ENCODE measurements around the gene EML3.
"Not testable (repeated sequence)": the region's sequence is repeated elsewhere in the genome, so short reads cannot be mapped to it uniquely, and the experiment has no call there.

The EML3 gene

GRCh38 chr11:62600367-62601121 is 12.0 kb downstream of the EML3 start:
- no peak for DNase-seq (ENCODE audit: low read depth in 2 of 2)

DNA sequence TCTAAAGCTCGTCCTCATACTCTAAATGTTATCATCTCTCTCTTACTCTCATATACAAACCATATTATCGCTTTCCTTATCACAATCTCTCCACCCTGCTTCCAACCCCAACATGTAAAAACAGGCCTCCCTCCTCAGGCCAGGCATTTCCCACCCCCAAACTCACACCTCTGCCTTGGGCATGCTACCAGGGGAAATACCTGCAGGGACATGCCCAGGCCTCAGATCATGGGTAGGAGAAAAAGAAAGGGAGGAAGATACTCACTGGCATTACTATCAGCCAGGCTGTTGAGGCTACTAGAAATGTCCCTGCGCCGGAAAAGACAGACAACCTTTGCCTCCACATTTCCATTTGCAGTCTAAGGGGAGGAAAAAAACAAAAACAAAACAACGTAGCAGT is 12.7 kb downstream of the EML3 start:
- no peak for DNase-seq (ENCODE audit: low read depth in 2 of 2)

GRCh38 chr11:62599069-62599696 is 13.4 kb downstream of the EML3 start:
- peak; percentile 93 to 95 for DNase-seq (ENCODE audit: low read depth in 2 of 2)

DNA sequence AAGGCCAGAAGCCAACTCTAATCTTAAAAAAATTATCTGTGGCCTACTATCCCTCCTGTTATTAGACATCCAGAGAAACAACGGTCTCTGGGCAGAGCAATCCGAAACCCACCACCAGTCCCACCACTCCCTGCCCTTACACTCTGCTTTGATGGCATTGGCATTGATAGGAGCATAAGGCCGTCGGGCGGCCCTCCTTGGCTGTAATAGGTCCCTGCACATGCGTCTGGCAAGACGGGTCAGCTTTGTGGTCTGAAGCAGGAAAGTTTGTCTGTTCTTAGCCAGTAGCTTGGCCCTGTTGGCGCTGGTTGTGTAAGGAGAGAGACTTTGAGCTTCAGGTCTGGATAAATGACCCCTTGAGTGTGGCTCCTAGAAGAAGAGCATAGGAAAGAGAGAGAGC is 17.5 kb downstream of the EML3 start:
- no peak for DNase-seq (ENCODE audit: low read depth in 2 of 2)

DNA sequence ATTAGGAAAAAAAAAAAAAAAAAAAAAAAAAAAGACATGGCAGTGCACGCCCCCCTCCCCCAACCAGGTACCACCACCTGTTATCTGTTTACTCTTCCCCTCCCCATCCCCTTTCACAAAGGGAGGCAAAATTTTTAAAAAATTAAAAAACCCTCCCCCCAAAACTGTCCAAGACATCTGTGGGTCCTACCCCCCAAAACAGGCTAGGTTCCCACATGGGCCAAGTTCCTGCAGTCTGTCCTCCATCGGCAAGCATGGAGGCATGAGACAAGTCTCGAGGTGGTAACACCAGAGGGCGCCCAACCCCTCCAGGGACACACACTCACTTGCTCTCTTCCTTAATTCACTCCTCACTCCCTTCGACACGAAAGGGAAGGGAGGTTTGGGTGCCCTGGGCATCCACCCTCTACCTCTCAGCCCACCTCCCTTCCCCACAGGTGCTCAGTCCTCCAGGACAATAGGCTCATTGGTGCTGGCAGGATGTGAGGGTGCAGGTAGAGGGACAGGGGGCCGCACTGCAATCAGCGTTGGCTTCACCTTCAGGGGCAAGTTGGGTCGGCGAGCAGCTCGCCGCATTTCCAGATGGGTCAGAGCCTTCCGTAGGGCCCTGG is 19.0 kb downstream of the EML3 start:
- peak; percentile 68 to 74 for DNase-seq (ENCODE audit: low read depth in 2 of 2)

GRCh38 chr11:62592989-62593421 is 19.6 kb downstream of the EML3 start:
- no peak for DNase-seq (ENCODE audit: low read depth in 2 of 2)

DNA sequence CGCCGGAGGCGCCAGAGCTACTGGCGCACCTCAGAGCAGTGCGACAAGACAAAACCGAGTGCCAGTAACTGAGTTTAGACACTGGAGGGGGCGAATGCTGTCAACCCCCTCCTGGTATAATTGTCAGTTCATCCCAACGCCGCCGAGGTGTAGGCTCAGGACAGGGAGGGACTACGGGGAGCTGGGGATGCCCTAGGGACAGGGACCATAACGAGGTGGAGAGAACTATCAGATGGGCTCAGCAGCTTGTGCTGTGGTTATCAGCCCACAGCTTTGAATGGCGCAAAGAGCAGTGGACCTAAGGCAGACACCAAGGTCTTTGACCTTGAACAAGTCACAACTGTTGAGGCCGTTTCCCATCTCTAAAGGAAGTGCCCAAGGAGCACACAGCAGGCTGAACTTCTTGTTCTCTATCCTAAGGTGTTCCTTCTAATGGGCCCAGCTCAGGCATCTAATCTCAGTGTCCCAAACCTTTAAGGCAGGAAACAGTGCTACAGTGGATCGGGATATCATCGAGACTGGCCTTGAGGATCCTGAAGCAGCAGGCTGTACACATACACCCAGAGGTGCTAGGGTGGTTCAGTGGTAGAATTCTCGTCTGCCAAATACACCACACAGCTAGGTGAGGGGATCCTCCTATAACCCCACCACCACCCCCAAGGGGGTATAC is 20.3 kb downstream of the EML3 start:
- DNase-seq (ENCODE audit: low read depth in 2 of 2) = no peak

DNA sequence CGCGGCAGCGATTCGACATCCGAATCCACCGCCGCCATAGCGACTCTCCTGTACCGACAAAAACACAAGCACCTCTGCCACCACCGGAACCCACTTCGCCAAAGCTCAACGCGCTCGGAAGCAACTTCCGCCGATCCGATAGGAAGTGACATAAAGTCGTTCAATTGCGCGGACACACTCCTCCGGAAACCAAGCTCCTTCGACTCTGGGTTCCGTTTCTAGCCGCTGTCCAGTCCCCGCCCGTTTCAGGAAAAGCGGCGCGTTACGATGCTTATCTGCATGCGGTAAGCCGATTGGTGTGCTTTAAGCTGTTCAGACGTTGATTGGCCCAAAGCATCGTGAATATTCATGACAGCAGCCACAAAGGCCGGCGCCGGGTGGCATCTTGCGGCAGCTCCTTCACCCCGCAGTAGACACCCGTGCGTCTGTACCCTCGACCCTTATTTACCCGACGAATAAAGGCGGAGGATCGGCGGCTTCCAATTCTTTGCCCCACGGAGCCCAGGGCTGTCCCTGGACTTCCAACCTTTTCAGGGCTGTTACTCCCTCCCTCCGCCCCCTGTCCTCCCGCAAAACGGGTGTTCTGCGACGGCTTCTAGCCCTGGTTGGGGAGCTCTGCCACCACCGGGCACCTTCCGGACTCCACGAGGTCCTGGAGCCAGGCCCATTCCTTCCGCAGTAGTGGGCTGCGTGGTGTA is 21.0 kb downstream of the EML3 start, which contains the start of gene TUT1:
Gene TUT1 (minus strand): TSS at position 76 of the 698 bp plus-strand sequence. CDS start 38 bp downstream, at position 38.
- DNase-seq (ENCODE audit: low read depth in 2 of 2) = peak; percentile 89 to 92

- no peak for DNase-seq (ENCODE audit: low read depth in 2 of 2)
These were observed 23.5 kb downstream of the EML3 start for GRCh38 chr11:62588966-62589637.

GRCh38 chr11:62585356-62585755 is 27.2 kb downstream of the EML3 start:
- not testable (repeated sequence) for DNase-seq (ENCODE audit: low read depth in 2 of 2)

DNA sequence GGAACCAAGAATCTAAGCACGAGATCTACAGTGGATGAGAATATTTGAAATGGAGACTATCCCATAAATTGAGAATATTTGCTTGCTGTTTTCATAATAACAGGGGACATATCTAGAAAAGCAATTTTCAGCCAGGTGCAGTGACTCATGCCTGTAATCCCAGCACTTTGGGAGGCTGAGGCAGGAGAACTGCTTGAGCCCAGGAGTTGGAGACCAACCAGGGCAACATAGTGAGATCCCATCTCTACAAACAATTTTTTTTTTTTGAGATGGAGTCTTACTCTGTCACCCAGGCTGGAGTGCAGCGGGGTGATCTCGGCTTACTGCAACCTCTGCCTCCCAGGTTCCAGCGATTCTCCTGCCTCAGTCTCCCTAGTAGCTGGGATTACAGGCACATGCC is 30.8 kb downstream of the EML3 start:
- DNase-seq (ENCODE audit: low read depth in 2 of 2) = not testable (repeated sequence)

DNA sequence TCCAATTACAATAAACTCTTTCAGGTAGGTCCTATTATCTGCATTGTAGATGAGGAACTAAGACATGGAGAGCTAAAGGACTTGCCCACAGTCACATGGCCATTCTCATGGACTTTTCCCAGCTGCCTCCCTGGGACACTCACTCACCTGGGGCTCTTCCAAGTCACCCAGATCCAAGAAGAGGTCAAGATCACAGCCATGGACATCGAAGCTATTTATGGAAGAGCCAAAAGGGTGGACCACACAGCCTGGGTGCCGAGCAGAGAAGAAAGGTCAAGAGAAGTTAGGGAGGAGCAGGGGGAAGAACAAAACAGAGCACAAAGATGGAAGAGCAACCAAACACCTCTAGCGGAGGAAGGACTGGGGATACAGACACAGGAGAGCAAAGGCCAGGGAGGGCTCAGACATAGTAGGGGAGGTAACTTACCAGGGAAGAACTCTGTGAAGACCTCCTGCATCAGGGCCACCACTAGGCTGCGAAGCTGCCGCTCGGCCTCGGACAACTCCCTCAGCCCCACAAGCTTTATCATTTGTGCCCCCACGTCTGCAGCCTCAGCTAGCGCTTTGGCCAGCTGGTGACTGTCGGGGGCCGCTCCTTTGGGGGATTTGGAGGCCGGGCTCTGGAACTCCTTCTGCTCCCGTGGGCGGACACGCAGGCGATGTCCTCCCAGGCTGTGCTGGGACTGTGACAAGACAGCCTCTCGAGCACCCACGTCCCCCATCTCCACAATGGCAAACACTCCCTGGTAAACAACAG is 31.4 kb downstream of the EML3 start:
- DNase-seq (ENCODE audit: low read depth in 2 of 2) = no peak

DNA sequence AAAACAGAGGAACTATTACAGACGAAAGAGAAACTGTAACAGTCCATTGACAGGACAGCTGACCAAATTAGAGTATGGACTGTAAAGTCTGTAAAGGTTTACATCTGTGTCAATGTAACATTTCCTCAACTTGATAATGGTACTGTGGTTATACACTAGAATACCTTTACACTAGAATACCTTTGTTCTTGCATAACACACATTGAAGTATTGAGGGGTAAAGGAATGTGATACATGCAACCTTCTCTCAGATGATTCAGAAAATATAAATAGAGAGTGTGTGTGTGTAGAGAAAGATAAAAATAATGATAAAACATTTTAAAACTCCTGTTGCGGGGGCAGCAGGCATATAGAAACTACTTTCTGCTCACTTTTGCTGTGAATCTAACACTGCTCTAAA is 33.3 kb downstream of the EML3 start:
- DNase-seq (ENCODE audit: low read depth in 2 of 2) = no peak

DNA sequence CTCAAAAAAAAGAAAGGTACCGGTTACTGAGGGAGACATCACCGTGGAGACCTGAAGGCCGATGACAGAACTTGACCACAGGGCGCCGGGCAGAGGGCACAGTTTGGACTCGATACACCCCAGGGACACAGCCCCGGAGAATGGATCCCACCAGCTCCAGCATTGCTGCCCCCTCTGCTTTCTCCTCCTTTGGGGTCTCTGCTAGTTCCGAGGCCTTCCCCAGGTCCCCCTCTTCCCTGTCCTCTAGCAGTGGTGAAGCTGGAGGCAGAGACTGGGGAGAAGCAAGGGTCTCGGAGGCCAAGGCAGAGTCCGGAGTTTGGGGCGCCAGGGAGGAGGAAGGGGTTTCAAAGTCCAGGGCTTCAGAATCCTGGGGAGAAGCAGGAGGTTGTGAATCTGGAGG is 34.0 kb downstream of the EML3 start:
- no peak for DNase-seq (ENCODE audit: low read depth in 2 of 2)

DNA sequence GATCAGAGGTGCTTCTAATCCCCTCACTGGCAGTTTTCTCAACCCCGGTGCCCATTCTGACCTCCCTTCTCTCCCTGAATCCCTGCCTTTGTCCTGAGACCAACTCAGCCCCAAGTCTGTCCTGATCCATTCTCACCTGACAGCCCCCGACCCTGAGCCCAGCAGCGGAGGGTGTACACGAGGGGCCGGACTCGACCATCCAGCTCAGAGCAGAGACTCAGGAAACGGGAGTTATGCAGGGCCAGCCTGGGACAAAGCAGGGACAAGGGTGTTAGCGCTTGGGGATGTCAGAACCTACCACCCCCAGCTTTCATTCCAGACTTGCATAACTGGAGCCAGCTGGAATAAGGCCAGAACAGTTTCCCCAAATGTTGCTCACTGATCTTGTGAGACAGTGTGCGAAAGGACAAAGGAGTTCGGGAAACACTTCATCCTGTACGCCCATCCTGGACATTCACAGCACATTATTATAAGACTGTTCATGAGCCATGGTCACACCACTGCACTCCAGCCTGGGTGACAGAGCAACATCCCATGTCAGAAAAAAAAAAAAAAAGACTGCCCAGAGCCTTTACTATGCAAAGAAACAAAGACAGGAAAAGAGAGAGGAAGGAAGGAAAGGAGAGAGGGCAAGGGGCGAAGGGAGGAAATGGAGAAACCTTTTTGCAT is 35.4 kb downstream of the EML3 start:
- DNase-seq (ENCODE audit: low read depth in 2 of 2) = no peak

DNA sequence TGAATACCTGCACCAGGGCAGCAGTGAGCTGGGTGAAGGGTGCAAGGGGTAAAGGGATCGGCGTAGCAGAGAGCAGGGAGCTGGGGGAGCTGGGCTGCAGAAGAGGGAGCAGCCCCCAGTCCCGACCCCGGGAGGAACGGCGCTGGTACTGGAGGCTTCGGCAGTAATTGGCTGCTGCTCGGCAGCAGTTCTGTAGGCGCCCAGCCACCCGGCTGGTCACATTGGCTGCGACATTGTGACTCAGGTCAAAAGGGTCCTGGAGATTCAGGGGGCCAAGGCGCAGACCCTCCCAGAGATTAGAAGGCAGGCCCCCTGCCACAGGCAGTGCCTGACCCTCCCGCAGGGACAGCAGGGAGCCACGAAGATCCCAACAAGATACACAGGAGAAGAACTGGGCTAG is 36.7 kb downstream of the EML3 start:
- DNase-seq (ENCODE audit: low read depth in 2 of 2) = no peak

DNA sequence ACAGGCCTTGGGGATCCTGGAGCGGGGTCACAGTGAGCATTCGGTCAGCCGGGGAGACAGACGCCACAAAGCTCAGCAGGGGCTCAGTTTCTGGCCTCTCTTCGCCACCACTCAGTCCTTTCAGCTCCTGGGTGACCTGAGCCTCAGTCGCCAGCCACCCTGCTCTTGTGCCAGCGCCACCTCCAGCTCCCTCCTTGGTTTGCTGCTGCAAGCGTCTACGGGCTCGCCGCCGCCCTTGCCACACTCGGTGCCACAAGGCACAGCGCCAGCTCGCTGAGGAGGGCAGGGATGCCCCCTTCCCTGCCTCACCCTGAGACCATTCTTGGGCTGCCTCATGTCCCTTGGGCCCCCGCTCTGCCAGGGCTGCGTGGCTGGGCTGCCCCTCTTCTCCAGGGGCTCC is 37.4 kb downstream of the EML3 start:
- DNase-seq (ENCODE audit: low read depth in 2 of 2) = no peak

DNA sequence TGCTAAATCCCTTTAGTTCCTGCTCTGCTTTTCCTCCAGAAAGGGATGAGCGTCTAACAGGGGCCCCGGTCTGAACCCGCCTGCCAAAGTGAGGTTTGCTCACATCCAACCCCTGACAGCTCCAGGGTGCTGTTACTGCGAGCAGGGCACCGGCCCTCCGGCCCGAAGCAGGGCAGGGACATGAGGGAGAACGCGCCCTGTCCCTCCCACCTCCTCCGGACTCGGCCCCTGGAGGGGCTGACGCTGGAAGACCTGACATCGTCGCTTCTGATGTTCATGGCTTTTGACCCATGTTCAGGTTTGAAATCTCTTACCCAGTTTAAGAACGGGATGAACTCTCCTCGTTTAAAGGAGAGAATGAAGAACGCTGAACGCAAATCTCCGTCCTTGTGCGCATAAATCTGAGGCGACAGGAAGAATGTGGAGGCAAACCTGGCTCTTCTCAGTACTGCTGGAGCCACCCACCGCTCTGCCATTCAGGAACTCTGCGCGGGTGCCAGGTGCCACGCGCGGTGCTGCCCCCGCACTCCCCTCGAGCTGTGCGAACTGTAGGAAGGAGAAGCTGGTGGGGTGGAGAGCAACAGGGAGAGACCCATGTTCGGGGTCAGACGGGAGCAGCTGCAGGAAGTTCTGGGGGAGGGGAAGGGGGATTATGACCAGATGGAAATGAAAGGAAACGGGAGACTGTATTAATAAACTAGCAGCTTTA is 38.1 kb downstream of the EML3 start:
- DNase-seq (ENCODE audit: low read depth in 2 of 2) = no peak

Measured in stimulated activated CD4-positive, alpha-beta T cell treated with anti-CD3 and anti-CD28 coated beads, Interleukin-4, amount 100 ng/mL, for 48 hours (primary cell).